WI38 (cell line): ENCODE data around the gene AHI1.

ENCODE experiments used
- H3K4me3 ChIP-seq: 2 replicates; pipeline ENCODE4 v1.5.1; 2011; ENCODE audit warnings: low read depth, mild to moderate bottlenecking, control low read depth, low read length
- TF ChIP-seq, protein P1 (sequence below): IDR thresholded peaks from 2 replicates; pipeline ENCODE4 v1.5.1; 2012; ENCODE audit warnings: low read depth, mild to moderate bottlenecking, control low read depth, low read length

The AHI1 gene

DNA sequence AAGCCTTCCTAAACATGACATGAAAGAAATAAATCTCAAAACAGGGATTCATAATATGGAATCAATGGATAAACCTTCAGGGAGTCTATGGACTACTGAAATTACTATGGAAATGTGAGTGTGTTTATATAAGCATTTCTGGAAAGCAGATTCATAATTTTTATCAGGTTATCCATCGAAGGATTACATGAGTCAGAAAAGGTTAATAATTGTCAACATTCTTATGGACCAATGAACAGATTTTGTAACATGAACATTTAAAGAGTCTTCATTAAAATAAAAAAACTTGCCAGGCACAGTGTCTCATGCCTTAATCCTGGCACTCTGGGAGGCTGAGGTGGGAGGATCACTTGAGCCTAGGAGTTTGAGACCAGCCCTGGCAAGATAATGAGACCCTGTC, 84.8 kb downstream of the AHI1 start:
- TF ChIP-seq, protein P1, sequence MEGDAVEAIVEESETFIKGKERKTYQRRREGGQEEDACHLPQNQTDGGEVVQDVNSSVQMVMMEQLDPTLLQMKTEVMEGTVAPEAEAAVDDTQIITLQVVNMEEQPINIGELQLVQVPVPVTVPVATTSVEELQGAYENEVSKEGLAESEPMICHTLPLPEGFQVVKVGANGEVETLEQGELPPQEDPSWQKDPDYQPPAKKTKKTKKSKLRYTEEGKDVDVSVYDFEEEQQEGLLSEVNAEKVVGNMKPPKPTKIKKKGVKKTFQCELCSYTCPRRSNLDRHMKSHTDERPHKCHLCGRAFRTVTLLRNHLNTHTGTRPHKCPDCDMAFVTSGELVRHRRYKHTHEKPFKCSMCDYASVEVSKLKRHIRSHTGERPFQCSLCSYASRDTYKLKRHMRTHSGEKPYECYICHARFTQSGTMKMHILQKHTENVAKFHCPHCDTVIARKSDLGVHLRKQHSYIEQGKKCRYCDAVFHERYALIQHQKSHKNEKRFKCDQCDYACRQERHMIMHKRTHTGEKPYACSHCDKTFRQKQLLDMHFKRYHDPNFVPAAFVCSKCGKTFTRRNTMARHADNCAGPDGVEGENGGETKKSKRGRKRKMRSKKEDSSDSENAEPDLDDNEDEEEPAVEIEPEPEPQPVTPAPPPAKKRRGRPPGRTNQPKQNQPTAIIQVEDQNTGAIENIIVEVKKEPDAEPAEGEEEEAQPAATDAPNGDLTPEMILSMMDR = no peak
- no peak overlapping the region for H3K4me3 ChIP-seq

DNA sequence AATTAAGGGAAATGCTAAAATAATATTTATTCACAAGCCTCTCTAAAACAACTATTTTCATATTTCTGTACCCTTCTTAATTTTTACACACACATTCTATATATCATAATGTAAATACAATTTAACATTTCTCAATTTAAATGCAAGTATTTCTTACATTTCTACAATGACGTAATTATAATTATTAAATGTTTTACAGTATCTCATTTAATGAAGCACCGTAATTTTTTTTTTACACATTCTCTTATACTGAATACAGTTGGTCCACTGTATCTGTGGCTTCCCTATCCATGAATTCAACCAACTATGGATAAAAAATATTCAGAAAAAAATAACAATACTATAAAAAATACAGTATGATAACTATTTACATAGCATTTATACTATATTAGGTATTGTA, 85.7 kb downstream of the AHI1 start:
- TF ChIP-seq, protein P1 = no peak
- H3K4me3 ChIP-seq = no peak overlapping the region

DNA sequence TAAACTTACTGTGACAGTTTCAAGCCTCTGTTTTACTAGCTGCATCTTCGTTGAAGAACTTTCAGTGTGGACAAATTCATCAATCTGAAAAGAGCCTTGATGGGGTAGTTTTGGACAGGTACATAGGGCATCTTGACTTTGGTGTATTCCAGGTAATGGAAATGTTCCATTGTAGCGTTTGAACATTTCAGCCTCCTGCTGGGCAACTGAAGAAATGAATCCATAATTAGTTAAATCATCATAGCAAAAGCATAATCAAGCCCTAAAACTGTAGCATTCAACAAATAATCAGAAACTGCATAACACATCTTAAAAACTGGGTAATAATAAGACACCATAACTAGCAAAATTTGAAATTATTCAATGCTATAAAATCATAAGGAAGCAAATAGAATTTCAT, 86.2 kb downstream of the AHI1 start:
- TF ChIP-seq, protein P1 = no peak
- no peak overlapping the region for H3K4me3 ChIP-seq

DNA sequence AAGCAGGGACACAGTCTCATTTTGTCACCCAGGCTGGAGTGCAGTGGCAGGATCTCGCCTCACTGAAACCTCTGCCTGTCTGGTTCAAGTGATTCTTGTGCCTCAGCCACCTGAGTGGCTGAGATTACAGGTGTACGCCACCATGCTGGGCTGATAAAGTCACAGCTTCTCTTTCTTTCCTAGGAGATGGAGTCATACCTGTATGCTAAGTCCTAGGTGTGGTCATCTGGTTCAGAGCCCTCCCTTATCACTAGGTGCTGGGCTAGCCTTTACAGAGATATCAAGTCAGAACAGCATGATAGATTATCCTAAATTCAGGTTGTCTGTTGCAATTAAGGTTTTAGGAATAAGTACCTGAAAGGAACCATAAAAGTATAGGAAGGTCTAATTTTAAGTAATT, 86.7 kb downstream of the AHI1 start:
- no peak overlapping the region for H3K4me3 ChIP-seq
- TF ChIP-seq, protein P1 = no peak

DNA sequence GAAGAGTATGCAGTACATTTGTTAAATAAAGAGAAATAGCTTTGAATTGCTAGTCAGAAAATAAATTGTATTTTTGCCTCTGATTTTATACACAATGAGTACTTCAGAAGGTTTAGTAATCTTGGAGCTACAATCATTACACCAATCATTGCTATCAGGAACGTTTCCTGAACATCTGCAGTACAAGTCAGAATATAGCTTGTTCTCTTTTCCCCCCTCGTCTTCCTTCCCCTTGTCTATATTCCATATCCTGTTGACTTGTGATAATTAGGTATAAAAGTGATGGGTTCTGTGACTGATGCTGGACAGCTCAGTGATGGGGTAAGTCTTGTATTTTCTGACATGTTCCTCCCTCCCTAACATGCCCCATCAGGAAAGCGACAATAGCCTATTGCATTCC, 94.0 kb downstream of the AHI1 start:
- TF ChIP-seq, protein P1 = no peak

DNA sequence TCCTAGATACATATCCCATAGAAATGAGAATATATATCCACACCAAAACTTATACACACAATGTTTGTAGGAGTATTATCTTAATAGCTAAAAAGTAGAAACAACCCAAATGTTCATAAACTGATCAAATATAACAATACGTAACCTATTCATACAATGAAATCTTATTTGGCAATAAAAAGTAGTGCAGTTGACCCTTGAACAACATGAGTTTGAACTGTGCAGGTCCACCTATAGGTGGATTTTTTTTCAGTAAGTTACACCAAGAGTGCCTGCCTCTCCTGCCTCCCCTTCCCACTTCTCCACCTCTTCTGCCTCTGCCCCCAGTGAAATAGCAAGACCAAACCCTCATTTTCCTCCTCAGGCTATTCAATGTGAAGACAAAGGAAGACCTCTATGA, 95.2 kb downstream of the AHI1 start:
- no peak overlapping the region for H3K4me3 ChIP-seq
- TF ChIP-seq, protein P1 = no peak

More for the DNA sequence above, 94.0 kb downstream of the AHI1 start:
- H3K4me3 ChIP-seq = no peak overlapping the region

DNA sequence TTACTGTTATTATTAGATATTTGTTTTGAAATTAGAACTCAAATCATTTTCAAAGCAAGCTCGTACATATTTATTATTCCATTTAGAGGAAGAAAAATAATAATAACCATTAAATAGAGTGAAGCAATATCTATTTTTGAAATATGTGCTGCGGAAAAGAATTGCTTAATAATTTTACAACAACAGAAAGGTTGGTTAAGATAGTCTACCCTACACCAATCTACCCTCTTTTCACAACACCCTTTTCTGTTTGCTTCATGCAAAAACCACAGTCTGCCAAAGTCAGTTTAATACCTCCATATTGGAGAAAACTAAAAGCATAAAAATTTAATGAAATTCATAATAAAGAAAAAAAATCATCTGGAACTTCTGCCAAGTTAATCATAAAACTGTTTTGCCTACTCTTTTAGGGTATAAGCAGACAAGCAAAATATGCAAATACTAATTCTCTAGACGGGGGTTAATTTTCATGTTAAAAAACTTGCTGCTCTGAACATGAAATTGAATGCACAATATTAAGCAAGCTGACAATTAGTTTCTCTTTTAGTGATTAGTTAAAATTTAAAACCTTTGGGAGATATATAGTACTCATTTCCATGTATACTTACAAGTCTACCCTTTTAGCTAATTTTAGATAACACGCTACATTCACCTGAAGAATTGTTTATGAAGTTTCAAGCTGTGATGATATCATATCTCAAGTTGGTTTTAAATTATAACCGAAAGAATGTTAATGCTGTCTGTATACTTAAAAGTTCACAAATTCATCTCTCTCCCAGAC, 100.2 kb downstream of the AHI1 start:
- TF ChIP-seq, protein P1 = no peak
- H3K4me3 ChIP-seq = no peak overlapping the region
